K562 (cell line): ENCODE results near the gene ASMTL. TPM values are rescaled to one million over a fixed set of nuclear protein-coding genes. Genes with fewer than 3 reads are reported as not detected.
"Not testable (repeated sequence)": the region's sequence is repeated elsewhere in the genome, so short reads cannot be mapped to it uniquely, and the experiment has no call there.

Source experiments
- ATAC-seq: fragments of 200-7000 bp; cut with Tn5 transposase; 3 replicates; pipeline ENCODE4 v1.9.1; 2020; ENCODE audit warnings: moderate library complexity
- BruUV-seq: library from RNA; stranded (reverse); fragments of 400-500 nt; replicated peaks from 2 replicates; lab custom pipeline; 2021; lab: Mats Ljungman, UMichigan
- CTCF ChIA-PET: fragments of 300-600 bp; formaldehyde crosslinking; extraction: SDS; loops from one replicate; lab custom pipeline; 2021; ENCODE audit warnings: low intra/inter-chr PET ratio; lab: Yijun Ruan, JAX
- POLR2A ChIA-PET: fragments of 300-600, 350-650 bp; sonication (Branson Sonifier 250); formaldehyde crosslinking; extraction: SDS; loops from one replicate; lab custom pipeline; 2021; ENCODE audit warnings: antibody characterized with exemption, inconsistent platforms; lab: Yijun Ruan, JAX
- DNase-seq, 4 experiments: peaks; one replicate each; pipeline versions ENCODE4 v3.0.0 to v3.0.0-alpha.2; 2011 to 2018; ENCODE audit warnings: low spot score in 3 of 4, mixed read lengths in 3 of 4; ENCODE audit errors: extremely low read depth in 1 of 4
- FAIRE-seq: peaks from 2 replicates; lab custom pipeline; 2011; peaks lifted over from hg19 to GRCh38; lab: Jason Lieb, UNC
- H2AFZ ChIP-seq: 2 replicates; pipeline ENCODE4 v1.6.0; 2011; ENCODE audit warnings: low read depth, low read length, control low read depth, inconsistent platforms
- H3K27ac ChIP-seq: fragments of 200-600 bp; 3 replicates; pipeline ENCODE4 v1.8.0; 2011; ENCODE audit warnings: low read depth, mild to moderate bottlenecking, control low read depth, inconsistent platforms, low read length, moderate library complexity, mixed read lengths; ENCODE audit errors: extremely low read depth
- H3K27me3 ChIP-seq, 2 experiments: fragments of 300-600 bp in 1 of 2; 2 replicates in 1 of 2; 3 replicates in 1 of 2; pipeline versions ENCODE4 v1.6.0 to v1.8.0; 2011; ENCODE audit warnings: inconsistent platforms in 2 of 2, low read length in 2 of 2, mild to moderate bottlenecking in 1 of 2, mixed read lengths in 1 of 2, moderate library complexity in 1 of 2; ENCODE audit not compliant: control insufficient read depth in 2 of 2, insufficient read depth in 2 of 2
- H3K36me3 ChIP-seq: fragments of 300-600 bp; 3 replicates; pipeline ENCODE4 v1.8.0; 2011; ENCODE audit warnings: mild to moderate bottlenecking, low read length, inconsistent platforms; ENCODE audit not compliant: control insufficient read depth, insufficient read depth
- H3K4me1 ChIP-seq, 2 experiments: fragments of 200-600 bp in 1 of 2; replicated peaks in 1 of 2; 2 replicates in 1 of 2; 3 replicates in 1 of 2; pipeline versions ENCODE4 v1.5.1 to v1.8.0; 2011; ENCODE audit warnings: inconsistent platforms in 2 of 2, low read length in 2 of 2, mild to moderate bottlenecking in 1 of 2, mixed read lengths in 1 of 2, moderate library complexity in 1 of 2; ENCODE audit not compliant: control insufficient read depth in 2 of 2, insufficient read depth in 2 of 2
- H3K4me2 ChIP-seq: 2 replicates; pipeline ENCODE4 v1.6.1; 2011; ENCODE audit warnings: low read length, control low read depth, inconsistent platforms, mixed read lengths; ENCODE audit not compliant: insufficient read depth
- H3K4me3 ChIP-seq: fragments of 200-600 bp; sonication (generic), shearing (Covaris generic); 2 replicates; pipeline ENCODE4 v1.5.1; 2016; ENCODE audit warnings: control low read depth, inconsistent platforms
- H3K79me2 ChIP-seq: fragments of 200-600 bp; 3 replicates; pipeline ENCODE4 v1.8.0; 2011; ENCODE audit warnings: low read length, inconsistent platforms; ENCODE audit not compliant: control insufficient read depth, insufficient read depth
- H3K9ac ChIP-seq, 2 experiments: 2 replicates each; pipeline versions ENCODE4 v1.6.0 to v1.6.1; 2011; ENCODE audit warnings: low read depth in 2 of 2, low read length in 2 of 2, control low read depth in 1 of 2, inconsistent platforms in 1 of 2, mild to moderate bottlenecking in 1 of 2, mixed read lengths in 1 of 2; ENCODE audit not compliant: insufficient read depth in 1 of 2
- H3K9me1 ChIP-seq: one replicate; pipeline ENCODE4 v1.6.0; 2011; ENCODE audit warnings: inconsistent platforms, mild to moderate bottlenecking, low read length, moderate library complexity; ENCODE audit not compliant: control insufficient read depth, insufficient read depth
- H3K9me3 ChIP-seq: replicated peaks from 2 replicates; pipeline ENCODE4 v1.5.1; 2011; ENCODE audit warnings: low read depth, low read length, inconsistent platforms; ENCODE audit not compliant: control insufficient read depth, insufficient read depth
- H4K20me1 ChIP-seq: replicated peaks from 2 replicates; pipeline ENCODE4 v1.6.1; 2011; ENCODE audit warnings: low read length, inconsistent platforms, mixed read lengths; ENCODE audit not compliant: control insufficient read depth, insufficient read depth
- RBM15 ChIP-seq: fragments of 200-400 bp; formaldehyde crosslinking; IDR thresholded peaks from 2 replicates; pipeline ENCODE4 v1.6.1; 2018; ENCODE audit warnings: mild to moderate bottlenecking, low read length, moderate library complexity; ENCODE audit not compliant: insufficient read depth
- WGBS: fragments of 100-300 bp; shearing (Covaris generic); methylation state at CpG from one replicate; pipeline ENCODE4 v1.1.6; 2016; ENCODE audit warnings: low coverage, mixed read lengths; ENCODE audit not compliant: insufficient coverage; ENCODE audit errors: missing lambda C conversion rate; 5-methylcytosine and 5-hydroxymethylcytosine counted together
- in situ Hi-C: fragments of 300-500 bp; cut with MboI; formaldehyde crosslinking; loops from 4 replicates; pipeline ENCODE4 v1.15.0; 2018; ENCODE audit warnings: inconsistent platforms, mixed read lengths
- intact Hi-C: fragments of 100-400 bp; cut with micrococcal nuclease; formaldehyde crosslinking; loops from 2 replicates; pipeline ENCODE4 v1.14.2; 2022
- polyA plus RNA-seq, 8 experiments: library from polyadenylated mRNA; depleted of rRNA in 4 of 8; stranded (reverse) in 5 of 8; unstranded in 3 of 8; fragments of >200 nt; fragmentation: Nextera tagmentation in 2 of 8; fragmentation: Illumina TruSeq in 1 of 8; extraction: Ambion mirVana in 2 of 8; extraction: Trizol in 1 of 8; gene quantifications; 2 replicates each; pipeline versions ENCODE4 v1.2.1 to v1.2.3, GENCODE V29; 2011 to 2014; ENCODE audit warnings: inconsistent platforms in 1 of 8, missing spikeins in 1 of 8
- total RNA-seq, 7 experiments: library from RNA; depleted of rRNA in 6 of 7; stranded (reverse); fragments of >200 nt in 6 of 7; fragmentation: Illumina TruSeq in 2 of 7; extraction: Trizol in 2 of 7; gene quantifications; 2 replicates each; pipeline versions ENCODE4 v1.2.1 to v1.2.3, GENCODE V29; 2011 to 2021; ENCODE audit warnings: low replicate concordance in 1 of 7
- TF ChIP-seq, protein P1 (sequence below): fragments of 450-650 bp; IDR thresholded peaks from 2 replicates; pipeline ENCODE4 v1.7.0; 2016; ENCODE audit warnings: borderline replicate concordance

Gene ASMTL
- total and polyA plus RNA-seq, 9 of the 15 experiments (the other 6 are each of a cell fraction or from before 2014, with no cell fraction given) = 0.56 to 20.6 (median 7.6) TPM

DNA sequence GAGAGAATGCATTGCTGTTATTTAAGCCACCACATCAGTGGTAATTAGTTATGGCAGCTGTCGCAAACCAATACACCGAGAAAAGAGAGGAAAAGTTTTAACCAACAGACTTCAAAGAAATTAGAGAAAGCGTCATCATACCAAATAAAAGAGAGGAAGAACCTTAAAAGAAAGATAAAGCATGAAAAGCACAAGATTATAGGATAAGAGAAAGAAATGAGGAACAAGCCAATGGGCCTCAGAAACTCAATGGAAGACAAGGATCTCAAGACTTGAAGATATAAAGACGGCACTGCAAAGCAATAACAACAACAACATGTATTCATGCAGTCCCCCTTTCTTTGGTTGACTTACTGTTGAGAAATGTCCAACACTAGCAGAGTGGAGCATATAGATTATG lies 22.8 kb upstream of the ASMTL start (continued):
- TF ChIP-seq, protein P1, sequence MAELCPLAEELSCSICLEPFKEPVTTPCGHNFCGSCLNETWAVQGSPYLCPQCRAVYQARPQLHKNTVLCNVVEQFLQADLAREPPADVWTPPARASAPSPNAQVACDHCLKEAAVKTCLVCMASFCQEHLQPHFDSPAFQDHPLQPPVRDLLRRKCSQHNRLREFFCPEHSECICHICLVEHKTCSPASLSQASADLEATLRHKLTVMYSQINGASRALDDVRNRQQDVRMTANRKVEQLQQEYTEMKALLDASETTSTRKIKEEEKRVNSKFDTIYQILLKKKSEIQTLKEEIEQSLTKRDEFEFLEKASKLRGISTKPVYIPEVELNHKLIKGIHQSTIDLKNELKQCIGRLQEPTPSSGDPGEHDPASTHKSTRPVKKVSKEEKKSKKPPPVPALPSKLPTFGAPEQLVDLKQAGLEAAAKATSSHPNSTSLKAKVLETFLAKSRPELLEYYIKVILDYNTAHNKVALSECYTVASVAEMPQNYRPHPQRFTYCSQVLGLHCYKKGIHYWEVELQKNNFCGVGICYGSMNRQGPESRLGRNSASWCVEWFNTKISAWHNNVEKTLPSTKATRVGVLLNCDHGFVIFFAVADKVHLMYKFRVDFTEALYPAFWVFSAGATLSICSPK = no peak
- no peak for TF ChIP-seq RBM15

DNA sequence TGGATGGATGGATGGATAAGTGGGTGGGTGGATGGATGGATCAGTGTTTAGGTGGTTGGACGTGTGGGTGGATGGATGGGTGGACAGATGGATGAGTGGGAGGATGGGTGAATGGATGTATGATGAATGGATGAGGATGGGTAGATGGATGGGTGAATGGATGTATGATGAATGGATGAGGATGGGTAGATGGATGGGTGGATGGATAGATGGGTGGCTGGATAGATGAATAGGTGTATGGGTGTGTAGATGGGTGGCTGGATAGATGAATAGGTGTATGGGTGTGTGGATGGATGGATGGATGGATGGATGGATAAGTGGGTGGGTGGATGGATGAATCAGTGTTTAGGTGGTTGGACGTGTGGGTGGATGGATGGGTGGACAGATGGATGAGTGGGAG lies 21.9 kb upstream of the ASMTL start:
- intact Hi-C loops, H3K4me2 ChIP-seq, H3K9me3 ChIP-seq, DNase-seq, H2AFZ ChIP-seq, H3K9me1 ChIP-seq, H3K27ac ChIP-seq, H3K9ac ChIP-seq, H3K27me3 ChIP-seq, H4K20me1 ChIP-seq, CTCF ChIA-PET, BruUV-seq, POLR2A ChIA-PET, H3K4me1 ChIP-seq, H3K4me3 ChIP-seq, FAIRE-seq, ATAC-seq, H3K36me3 ChIP-seq, H3K79me2 ChIP-seq: not testable (repeated sequence)
- WGBS = 0% methylated on average over 2 of the region's 2 CpGs
- in situ Hi-C loops = loop anchor here (25.0 kb wide), 1 partner anchor 1138 kb away; no protein-coding TSS in a partner anchor
